Measurements from ENCODE around the gene ZBBX. TPM values are rescaled to one million over a fixed set of nuclear protein-coding genes. Genes with fewer than 3 reads are reported as not detected.

ZBBX gene
- total and polyA plus RNA-seq, 10 of the 15 experiments (the other 5 are each of a cell fraction or from before 2014, with no cell fraction given): 0.01 to 0.34 (median 0.17) TPM; not detected in 6

DNA sequence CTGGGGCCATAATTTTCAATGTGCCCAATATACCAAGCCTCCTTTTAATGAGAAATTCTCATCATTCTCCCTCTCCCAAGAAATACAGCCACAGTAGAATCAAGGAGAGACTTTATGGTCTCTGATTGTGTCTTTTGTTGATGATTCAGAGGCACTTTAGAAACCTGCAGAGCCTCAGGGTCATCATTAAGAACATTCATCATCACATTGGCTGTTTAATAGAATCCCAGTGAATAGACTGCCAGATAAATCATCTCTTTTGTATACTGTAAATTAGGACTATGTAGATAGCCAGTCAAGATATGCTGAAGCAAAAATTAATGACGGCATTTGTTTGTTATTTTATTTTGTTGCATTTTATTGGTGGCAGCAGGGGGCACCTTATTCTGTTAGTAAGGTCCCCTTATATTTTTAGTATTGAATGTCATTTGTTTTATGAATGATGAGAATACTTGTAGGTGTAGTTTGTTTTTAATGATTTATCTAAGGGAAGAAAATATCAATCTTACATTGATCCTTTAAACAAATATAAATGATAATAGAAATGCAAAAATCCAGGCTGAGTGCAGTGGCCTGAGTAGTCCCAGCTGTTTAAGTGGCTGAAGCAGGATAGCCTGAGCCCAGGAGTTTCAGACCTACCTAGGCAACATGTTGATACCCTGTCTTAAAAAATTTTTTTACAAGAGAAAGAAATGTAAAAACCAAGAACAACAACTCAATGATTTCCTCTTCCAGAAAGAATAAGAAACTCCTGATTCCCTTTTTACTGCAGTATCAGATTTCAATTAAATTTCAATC lies 138.8 kb downstream of the ZBBX start:
- ATAC-seq (no peak), DNase-seq (ENCODE audit: low read depth, low spot score) (no peak), FAIRE-seq (no peak)
- in situ Hi-C loops (cut with MboI) (no loop called here), intact Hi-C loops (cut with micrococcal nuclease; ENCODE audit: unreplicated experiment) (no loop called here)
- RAD21 ChIA-PET (ENCODE audit: unreplicated experiment): no interaction called here
- POLR2A ChIA-PET: no interaction called here
- no TSS peak for BruUV-seq (replicated peaks)
- Histone ChIP-seq H3K79me2 (ENCODE audit: control insufficient read depth, insufficient read depth, low read length) (no peaks in the 10 kb centered on the region), H2AFZ (ENCODE audit: control insufficient read depth, low read depth, low read length) (no peak overlapping the region), H3K4me1 (ENCODE audit: control insufficient read depth, insufficient read depth, low read length) (no peaks in the 10 kb centered on the region), H3K9me3 (replicated peaks; ENCODE audit: control insufficient read depth, insufficient read depth, low read length) (no peaks in the 10 kb centered on the region), H3K27ac (ENCODE audit: control insufficient read depth, insufficient read depth) (no peak overlapping the region), H3K9ac (ENCODE audit: control insufficient read depth, insufficient read depth, low read length) (no peak overlapping the region), H3K27me3 (replicated peaks in 1 of 2; ENCODE audit: control insufficient read depth in 2 of 2, insufficient read depth in 2 of 2, low read length in 1 of 2) (no peaks in the 10 kb centered on the region), H3K36me3 (ENCODE audit: control insufficient read depth in 2 of 2, insufficient read depth in 2 of 2, low read length in 1 of 2) (no peaks in the 10 kb centered on the region), H3K4me3 (no peak overlapping the region), H3K4me2 (ENCODE audit: control insufficient read depth, insufficient read depth) (no peak overlapping the region), H4K20me1 (ENCODE audit: control insufficient read depth, insufficient read depth) (no peaks in the 10 kb centered on the region)
- 82% methylated on average over 1 of the region's 1 CpG for WGBS (ENCODE audit: insufficient coverage, insufficient replicate concordance, low lambda C conversion rate, missing lambda C conversion rate)
- TF ChIP-seq GATAD2B (conservative IDR thresholded peaks at IDR 0.05; ENCODE audit: low read depth): no peak
- no peak for TF ChIP-seq WRNIP1 (IDR thresholded peaks at IDR 0.05; ENCODE audit: borderline replicate concordance, low read depth, low read length)
- no peak for TF ChIP-seq ETV6 (conservative IDR thresholded peaks at IDR 0.05 in 1 of 2, IDR thresholded peaks at IDR 0.05 in 1 of 2; ENCODE audit: borderline replicate concordance in 1 of 2, low read depth in 1 of 2)
- TF ChIP-seq ATF7 (IDR thresholded peaks at IDR 0.05; ENCODE audit: low read depth): no peak
- TF ChIP-seq NFXL1 (IDR thresholded peaks at IDR 0.05; ENCODE audit: borderline replicate concordance): no peak
- no peak for TF ChIP-seq CBFB (IDR thresholded peaks at IDR 0.05; ENCODE audit: low read depth)
- TF ChIP-seq DPF2 (IDR thresholded peaks at IDR 0.05): no peak
- no peak for TF ChIP-seq YBX1 (IDR thresholded peaks at IDR 0.05)
- TF ChIP-seq SRF (IDR thresholded peaks at IDR 0.05; ENCODE audit: low read depth in 2 of 2, low read length in 2 of 2): no peak
- no peak for TF ChIP-seq NBN (IDR thresholded peaks at IDR 0.05)
- no peak for TF ChIP-seq FOS (IDR thresholded peaks at IDR 0.05; ENCODE audit: borderline replicate concordance, extremely low read depth, insufficient read length)
- TF ChIP-seq, protein P1, sequence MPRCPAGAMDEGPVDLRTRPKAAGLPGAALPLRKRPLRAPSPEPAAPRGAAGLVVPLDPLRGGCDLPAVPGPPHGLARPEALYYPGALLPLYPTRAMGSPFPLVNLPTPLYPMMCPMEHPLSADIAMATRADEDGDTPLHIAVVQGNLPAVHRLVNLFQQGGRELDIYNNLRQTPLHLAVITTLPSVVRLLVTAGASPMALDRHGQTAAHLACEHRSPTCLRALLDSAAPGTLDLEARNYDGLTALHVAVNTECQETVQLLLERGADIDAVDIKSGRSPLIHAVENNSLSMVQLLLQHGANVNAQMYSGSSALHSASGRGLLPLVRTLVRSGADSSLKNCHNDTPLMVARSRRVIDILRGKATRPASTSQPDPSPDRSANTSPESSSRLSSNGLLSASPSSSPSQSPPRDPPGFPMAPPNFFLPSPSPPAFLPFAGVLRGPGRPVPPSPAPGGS (IDR thresholded peaks at IDR 0.05; ENCODE audit: borderline replicate concordance, insufficient read depth, low read depth, low read length, poor library complexity, severe bottlenecking): no peak
- TF ChIP-seq TCF7 (IDR thresholded peaks at IDR 0.05; ENCODE audit: borderline replicate concordance): no peak
- CTCF ChIA-PET: no interaction called here
- SMC1A ChIA-PET (ENCODE audit: uncharacterized antibody, unreplicated experiment): no interaction called here
